Endothelial cell (in vitro differentiated cells): ENCODE results near the gene RRM2. TPM values are rescaled to one million over a fixed set of nuclear protein-coding genes. Genes with fewer than 3 reads are reported as not detected.

Source experiments
- DNase-seq: peaks from one replicate; pipeline ENCODE4 v3.0.0; 2021; ENCODE audit warnings: low spot score
- H3K27ac Mint-ChIP-seq: one replicate; pipeline ENCODE4 v1.8.0; 2021; ENCODE audit warnings: mixed read lengths, inconsistent platforms; ENCODE audit not compliant: unreplicated experiment
- H3K27me3 Mint-ChIP-seq: one replicate; pipeline ENCODE4 v1.8.0; 2021; ENCODE audit warnings: mild to moderate bottlenecking, moderate library complexity, mixed read lengths, inconsistent platforms; ENCODE audit not compliant: unreplicated experiment
- H3K36me3 Mint-ChIP-seq: one replicate; pipeline ENCODE4 v1.8.0; 2021; ENCODE audit warnings: mild to moderate bottlenecking, low read depth, mixed read lengths, inconsistent platforms; ENCODE audit not compliant: unreplicated experiment
- H3K4me1 Mint-ChIP-seq: one replicate; pipeline ENCODE4 v1.8.0; 2021; ENCODE audit warnings: mild to moderate bottlenecking, mixed read lengths, inconsistent platforms; ENCODE audit not compliant: unreplicated experiment
- H3K4me3 Mint-ChIP-seq: one replicate; pipeline ENCODE4 v1.8.0; 2021; ENCODE audit warnings: mild to moderate bottlenecking, mixed read lengths, inconsistent platforms; ENCODE audit not compliant: unreplicated experiment
- H3K9me3 Mint-ChIP-seq: one replicate; pipeline ENCODE4 v1.8.0; 2021; ENCODE audit warnings: mixed read lengths, inconsistent platforms; ENCODE audit not compliant: unreplicated experiment
- CTCF ChIP-seq: fragments of 200-600 bp; sonication (generic); IDR thresholded peaks from one replicate; pipeline ENCODE4 v1.5.0; 2021; ENCODE audit warnings: antibody characterized with exemption; ENCODE audit not compliant: unreplicated experiment
- total RNA-seq: library from RNA; stranded (reverse); fragmentation: NEBNext Ultra II Directional; extraction: Animal tissue kit (Norgen Biotek cat#: 25700); gene quantifications from one replicate; pipeline ENCODE4 v1.2.1, GENCODE V29; 2021; ENCODE audit not compliant: unreplicated experiment

RRM2 gene
- total RNA-seq, 1 donor from 2014 or later = 18.7 TPM

- H3K4me3 Mint-ChIP-seq = no peak overlapping the region
- H3K9me3 Mint-ChIP-seq = no peaks in the 10 kb centered on the region
- H3K27me3 Mint-ChIP-seq = peaks cover 6% of the 10 kb centered on the region
- no peak for DNase-seq
- H3K27ac Mint-ChIP-seq = no peak overlapping the region
- TF ChIP-seq CTCF = no peak
- H3K4me1 Mint-ChIP-seq = peaks cover 8% of the 10 kb centered on the region
- H3K36me3 Mint-ChIP-seq = peaks cover 4% of the 10 kb centered on the region
These were observed 37.8 kb downstream of the RRM2 start for GRCh38 chr2:10160203-10160955.

GRCh38 chr2:10161206-10161931 is 38.8 kb downstream of the RRM2 start:
- Mint-ChIP-seq H3K36me3 (peaks cover 4% of the 10 kb centered on the region), H3K9me3 (no peaks in the 10 kb centered on the region), H3K4me1 (peaks cover 8% of the 10 kb centered on the region), H3K27ac (no peak overlapping the region), H3K4me3 (no peak overlapping the region), H3K27me3 (peaks cover 6% of the 10 kb centered on the region)
- no peak for TF ChIP-seq CTCF
- DNase-seq = no peak

GRCh38 chr2:10161961-10162441 is 39.5 kb downstream of the RRM2 start:
- Mint-ChIP-seq H3K4me1 (peaks cover 8% of the 10 kb centered on the region), H3K27ac (no peak overlapping the region)
- no peak for DNase-seq

GRCh38 chr2:10162586-10163497 is 40.3 kb downstream of the RRM2 start:
- H3K27ac Mint-ChIP-seq = no peak overlapping the region
- H3K9me3 Mint-ChIP-seq = no peaks in the 10 kb centered on the region
- TF ChIP-seq CTCF = no peak
- no peak overlapping the region for H3K4me3 Mint-ChIP-seq
- peaks cover 4% of the 10 kb centered on the region for H3K36me3 Mint-ChIP-seq
- H3K4me1 Mint-ChIP-seq = peaks cover 8% of the 10 kb centered on the region
- H3K27me3 Mint-ChIP-seq = peaks cover 6% of the 10 kb centered on the region
- DNase-seq = peak; percentile 46

More at GRCh38 chr2:10161961-10162441, 39.5 kb downstream of the RRM2 start:
- Mint-ChIP-seq H3K4me3 (no peak overlapping the region), H3K36me3 (peaks cover 4% of the 10 kb centered on the region), H3K27me3 (peaks cover 6% of the 10 kb centered on the region), H3K9me3 (no peaks in the 10 kb centered on the region)
- TF ChIP-seq CTCF = no peak
